Measurements from ENCODE around the gene E2F3.

- no peak for TF ChIP-seq CTCF (IDR thresholded peaks at IDR 0.05)
- no peak for TF ChIP-seq POLR2A (IDR thresholded peaks at IDR 0.05)
Observed at GRCh38 chr6:20413826-20414225, 12.1 kb downstream of the E2F3 start.
